Activated CD4-positive, alpha-beta T cell treated with anti-CD3 and anti-CD28 coated beads for 48 hours (primary cell): ENCODE results near the gene AK8.

Experiments
- DNase-seq: peaks from one replicate; pipeline ENCODE4 v3.0.0-alpha.2; 2020

The AK8 gene

GRCh38 chr9:132824951-132825350 lies 53.1 kb downstream of the AK8 start:
- DNase-seq: no peak

GRCh38 chr9:132824151-132824550 lies 53.9 kb downstream of the AK8 start:
- DNase-seq: no peak

GRCh38 chr9:132823370-132824145 lies 54.5 kb downstream of the AK8 start:
- DNase-seq: peak; percentile 12

- DNase-seq: no peak
These were observed 57.7 kb downstream of the AK8 start for GRCh38 chr9:132820169-132820944.

GRCh38 chr9:132818588-132818987 lies 59.5 kb downstream of the AK8 start:
- no peak for DNase-seq

GRCh38 chr9:132814937-132815336 lies 63.1 kb downstream of the AK8 start:
- DNase-seq: no peak

- no peak for DNase-seq
These were observed 64.8 kb downstream of the AK8 start for GRCh38 chr9:132813115-132813771.

GRCh38 chr9:132811985-132812384 lies 66.1 kb downstream of the AK8 start:
- no peak for DNase-seq

GRCh38 chr9:132810314-132810713 lies 67.8 kb downstream of the AK8 start:
- DNase-seq: no peak

GRCh38 chr9:132809677-132810271 lies 68.3 kb downstream of the AK8 start:
- DNase-seq: no peak

- no peak for DNase-seq
These were observed 69.4 kb downstream of the AK8 start for GRCh38 chr9:132808645-132809044.

- no peak for DNase-seq
These were observed 71.2 kb downstream of the AK8 start for GRCh38 chr9:132806723-132807421.

- no peak for DNase-seq
These were observed 71.8 kb downstream of the AK8 start for GRCh38 chr9:132806306-132806705.

- DNase-seq: no peak
These were observed 73.3 kb downstream of the AK8 start for GRCh38 chr9:132804576-132805295.

GRCh38 chr9:132802121-132802795 lies 75.8 kb downstream of the AK8 start:
- DNase-seq: no peak

- no peak for DNase-seq
These were observed 76.4 kb downstream of the AK8 start for GRCh38 chr9:132801659-132802058.

- DNase-seq: peak; percentile 74
These were observed 77.9 kb downstream of the AK8 start for GRCh38 chr9:132800038-132800648.

- DNase-seq: no peak
These were observed 79.0 kb downstream of the AK8 start for GRCh38 chr9:132798817-132799790.

GRCh38 chr9:132797861-132798659 lies 80.0 kb downstream of the AK8 start:
- DNase-seq: no peak
